ENCODE measurements around the gene LRMDA.

Gene LRMDA

DNA sequence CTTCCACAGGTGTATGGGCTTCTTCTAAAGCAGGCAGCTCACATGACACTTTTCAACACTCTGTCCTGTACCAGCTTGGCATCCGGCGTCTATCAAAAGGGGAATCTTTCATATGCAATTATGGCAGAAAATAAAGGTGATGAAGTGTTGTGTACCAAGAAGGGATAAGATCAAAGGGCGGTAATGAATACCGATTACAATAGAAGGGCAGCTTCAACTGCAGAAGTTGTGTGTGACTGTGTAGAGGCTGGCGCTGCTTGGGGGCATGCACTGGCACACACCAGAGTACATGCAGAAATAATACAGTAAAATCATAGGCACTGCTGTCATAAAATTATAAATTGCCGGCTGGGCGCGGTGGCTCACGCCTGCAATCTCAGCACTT, 744.7 kb downstream of the LRMDA start:
- H3K4me3 ChIP-seq (ENCODE audit: low read depth, low read length) = no peak overlapping the region
- DNase-seq (ENCODE audit: low read depth) = no peak
- TF ChIP-seq, protein P1, sequence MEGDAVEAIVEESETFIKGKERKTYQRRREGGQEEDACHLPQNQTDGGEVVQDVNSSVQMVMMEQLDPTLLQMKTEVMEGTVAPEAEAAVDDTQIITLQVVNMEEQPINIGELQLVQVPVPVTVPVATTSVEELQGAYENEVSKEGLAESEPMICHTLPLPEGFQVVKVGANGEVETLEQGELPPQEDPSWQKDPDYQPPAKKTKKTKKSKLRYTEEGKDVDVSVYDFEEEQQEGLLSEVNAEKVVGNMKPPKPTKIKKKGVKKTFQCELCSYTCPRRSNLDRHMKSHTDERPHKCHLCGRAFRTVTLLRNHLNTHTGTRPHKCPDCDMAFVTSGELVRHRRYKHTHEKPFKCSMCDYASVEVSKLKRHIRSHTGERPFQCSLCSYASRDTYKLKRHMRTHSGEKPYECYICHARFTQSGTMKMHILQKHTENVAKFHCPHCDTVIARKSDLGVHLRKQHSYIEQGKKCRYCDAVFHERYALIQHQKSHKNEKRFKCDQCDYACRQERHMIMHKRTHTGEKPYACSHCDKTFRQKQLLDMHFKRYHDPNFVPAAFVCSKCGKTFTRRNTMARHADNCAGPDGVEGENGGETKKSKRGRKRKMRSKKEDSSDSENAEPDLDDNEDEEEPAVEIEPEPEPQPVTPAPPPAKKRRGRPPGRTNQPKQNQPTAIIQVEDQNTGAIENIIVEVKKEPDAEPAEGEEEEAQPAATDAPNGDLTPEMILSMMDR (IDR thresholded peaks at IDR 0.05; ENCODE audit: insufficient read depth, low read depth, low read length, missing control alignments) = no peak

DNA sequence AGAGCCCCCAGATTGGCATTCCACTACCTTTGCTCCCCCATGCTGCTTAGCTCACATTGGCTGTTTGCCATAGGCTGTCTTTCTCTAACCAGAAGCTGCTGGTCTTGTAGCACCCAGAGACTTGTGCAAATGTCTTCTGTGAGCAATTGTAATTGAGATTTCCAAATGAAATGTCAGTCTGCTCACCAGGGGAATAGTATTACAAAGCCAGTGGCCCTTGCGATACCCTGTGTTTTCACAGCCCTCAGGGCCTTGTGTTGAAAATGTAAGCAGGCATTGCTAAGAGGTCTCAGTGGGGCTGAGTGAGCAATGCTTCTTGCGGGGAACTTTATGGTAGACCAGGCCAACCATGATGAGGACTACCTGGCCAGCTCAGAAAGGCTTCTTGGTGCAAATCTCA, 746.5 kb downstream of the LRMDA start:
- no peak overlapping the region for H3K4me3 ChIP-seq (ENCODE audit: low read depth, low read length)
- TF ChIP-seq, protein P1 (IDR thresholded peaks at IDR 0.05; ENCODE audit: insufficient read depth, low read depth, low read length, missing control alignments) = no peak
- DNase-seq (ENCODE audit: low read depth) = no peak

DNA sequence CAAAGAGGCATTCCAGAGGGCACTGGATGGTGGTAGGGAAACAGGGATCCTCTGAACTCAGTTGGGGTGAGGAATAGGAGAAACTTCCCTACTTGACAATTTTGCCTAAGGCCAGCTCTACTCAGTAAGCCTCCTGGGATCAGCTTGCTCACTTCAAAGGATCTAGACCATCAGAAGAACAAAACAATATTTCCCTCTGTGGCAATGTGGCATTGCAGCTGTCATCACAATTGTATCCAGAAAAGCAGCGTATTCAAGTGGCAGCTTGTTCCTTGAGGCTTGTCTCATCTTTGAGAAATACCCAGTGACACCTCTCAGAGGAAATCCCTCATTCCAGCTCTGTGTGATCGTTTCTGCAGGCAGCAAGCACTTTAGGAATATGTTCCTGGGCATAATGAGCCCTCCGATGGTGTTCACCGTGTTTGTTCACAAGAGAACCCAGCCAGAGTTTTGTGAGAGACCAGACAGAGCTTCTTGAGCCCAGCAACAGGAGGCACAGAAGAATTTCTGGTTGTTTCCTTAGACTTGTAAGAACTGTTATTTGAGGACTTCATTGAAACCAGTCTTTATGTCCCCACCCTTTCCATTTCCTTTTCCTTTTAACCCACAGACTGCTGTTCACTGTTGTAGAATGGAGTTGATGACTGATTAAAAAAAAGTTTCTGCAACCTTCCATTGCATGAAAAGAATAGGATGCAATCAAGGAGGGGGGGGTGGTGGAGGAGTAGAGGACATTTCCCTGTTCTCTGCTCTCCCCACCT, 747.3 kb downstream of the LRMDA start:
- DNase-seq (ENCODE audit: low read depth) = no peak

DNA sequence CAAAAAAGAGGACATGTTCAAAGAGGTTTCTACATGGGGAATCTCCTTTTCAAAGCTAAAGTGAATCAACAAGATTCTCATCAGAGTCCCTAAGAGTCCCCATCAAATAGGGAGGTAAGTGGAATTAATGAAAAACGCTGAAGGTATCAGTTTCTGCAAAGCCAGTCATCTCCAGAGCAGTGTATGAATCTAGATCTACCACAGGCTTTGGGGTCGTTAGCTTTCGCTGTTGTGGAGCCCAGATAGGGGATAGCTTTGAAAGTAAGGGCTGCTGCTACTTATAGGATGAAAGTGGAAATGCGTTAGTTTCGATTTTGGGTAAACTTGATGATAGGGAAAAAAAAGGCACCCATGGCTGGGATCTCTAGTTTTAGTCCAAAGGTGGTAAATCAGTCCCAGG, 748.4 kb downstream of the LRMDA start:
- TF ChIP-seq, protein P1 (IDR thresholded peaks at IDR 0.05; ENCODE audit: insufficient read depth, low read depth, low read length, missing control alignments) = no peak
- H3K4me3 ChIP-seq (ENCODE audit: low read depth, low read length) = no peak overlapping the region
- DNase-seq (ENCODE audit: low read depth) = no peak

More for the DNA sequence above, 747.3 kb downstream of the LRMDA start:
- no peak overlapping the region for H3K4me3 ChIP-seq (ENCODE audit: low read depth, low read length)
- TF ChIP-seq, protein P1 (IDR thresholded peaks at IDR 0.05; ENCODE audit: insufficient read depth, low read depth, low read length, missing control alignments) = no peak

DNA sequence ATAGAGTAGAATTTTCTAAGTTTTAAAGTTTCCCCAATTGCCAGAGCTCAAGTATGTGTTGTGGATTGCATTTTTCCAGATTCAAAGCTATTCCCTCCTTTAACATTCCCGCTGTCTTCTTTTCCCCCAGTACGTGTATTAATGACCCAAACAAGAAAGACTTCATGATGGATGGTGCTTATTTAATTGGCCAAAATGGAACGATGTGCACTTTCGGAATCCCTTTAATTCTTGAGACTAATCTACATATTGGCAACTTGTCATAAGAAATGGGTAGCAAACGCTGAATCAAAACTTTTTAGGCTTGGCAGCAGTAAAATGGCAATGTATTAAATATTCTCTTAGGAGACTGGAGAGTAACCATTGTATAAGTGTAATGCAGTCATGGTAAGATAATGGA, 753.2 kb downstream of the LRMDA start:
- no peak for DNase-seq (ENCODE audit: low read depth)
- TF ChIP-seq, protein P1 (IDR thresholded peaks at IDR 0.05; ENCODE audit: insufficient read depth, low read depth, low read length, missing control alignments) = no peak

DNA sequence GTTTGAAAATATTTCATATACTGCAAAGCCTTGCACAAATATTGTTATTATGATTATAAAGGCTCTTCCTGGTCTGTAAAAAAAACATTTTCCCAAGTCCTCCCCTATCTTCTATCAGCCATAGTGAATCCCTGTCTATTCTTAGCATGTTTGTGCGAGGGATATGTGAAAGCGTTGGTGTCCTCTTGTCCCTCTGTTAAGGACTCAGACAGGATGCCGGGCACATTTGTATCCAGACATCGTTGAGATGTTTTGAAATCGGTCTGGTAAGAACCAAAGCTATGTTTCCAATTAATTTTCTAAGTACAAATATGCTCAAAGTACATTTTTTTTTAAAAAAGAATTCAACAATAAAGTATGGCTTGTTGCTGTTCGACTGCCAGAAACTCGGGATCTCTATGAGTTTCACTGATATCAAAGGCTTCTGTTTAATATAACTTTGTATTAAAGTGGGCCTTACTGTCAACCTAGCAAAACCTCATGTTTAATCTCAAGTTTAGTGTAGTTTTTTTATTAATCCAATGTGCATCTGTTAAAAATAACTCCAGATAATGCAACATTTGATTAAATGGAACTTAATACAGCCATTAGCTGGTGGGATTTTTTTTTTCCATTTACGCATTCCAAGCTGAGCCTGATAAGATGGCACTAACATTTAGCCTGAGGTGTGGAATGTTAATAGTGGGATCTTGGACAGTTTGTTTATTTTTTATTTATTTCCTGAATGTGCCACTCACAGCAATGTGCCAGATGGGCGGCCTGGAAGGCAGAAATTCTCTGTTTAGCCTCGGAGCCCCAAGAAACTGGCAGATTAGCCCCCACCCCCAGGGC, 754.3 kb downstream of the LRMDA start:
- DNase-seq (ENCODE audit: low read depth) = no peak
- H3K4me3 ChIP-seq (ENCODE audit: low read depth, low read length) = no peak overlapping the region
- TF ChIP-seq, protein P1 (IDR thresholded peaks at IDR 0.05; ENCODE audit: insufficient read depth, low read depth, low read length, missing control alignments) = no peak

More for the DNA sequence above, 753.2 kb downstream of the LRMDA start:
- no peak overlapping the region for H3K4me3 ChIP-seq (ENCODE audit: low read depth, low read length)
